Loucy (cell line): ENCODE data around the gene GSE1.

Experiments used
- H2AFZ ChIP-seq: fragments of 200-600 bp; sonication (generic); 2 replicates; pipeline ENCODE4 v1.6.0; 2016; ENCODE audit warnings: antibody characterized with exemption, mild to moderate bottlenecking, low read length, moderate library complexity
- H3F3A ChIP-seq: fragments of 200-600 bp; 2 replicates; pipeline ENCODE4 v1.6.0; 2016; ENCODE audit warnings: antibody characterized with exemption, low read depth, mild to moderate bottlenecking
- H3K27me3 ChIP-seq: fragments of 200-600 bp; sonication (generic); 2 replicates; pipeline ENCODE4 v1.6.1; 2014; ENCODE audit warnings: low read length, mild to moderate bottlenecking; ENCODE audit not compliant: insufficient read depth, poor library complexity, severe bottlenecking
- H3K36me3 ChIP-seq: fragments of 200-600 bp; sonication (generic); 2 replicates; pipeline ENCODE4 v1.6.1; 2016; ENCODE audit warnings: low read length; ENCODE audit not compliant: insufficient read depth
- H3K4me1 ChIP-seq: fragments of 200-600 bp; sonication (generic); 2 replicates; pipeline ENCODE4 v1.5.1; 2014; ENCODE audit warnings: low read length, mild to moderate bottlenecking; ENCODE audit not compliant: insufficient read depth, poor library complexity, severe bottlenecking
- H3K4me2 ChIP-seq: fragments of 200-600 bp; sonication (generic); 2 replicates; pipeline ENCODE4 v1.6.0; 2014; ENCODE audit warnings: antibody characterized with exemption, low read length, low read depth, mild to moderate bottlenecking; ENCODE audit not compliant: poor library complexity, severe bottlenecking
- H3K4me3 ChIP-seq: fragments of 200-600 bp; sonication (generic); 2 replicates; pipeline ENCODE4 v1.5.1; 2014; ENCODE audit warnings: low read length, mild to moderate bottlenecking, mixed read lengths; ENCODE audit not compliant: poor library complexity, severe bottlenecking
- H3K79me2 ChIP-seq: fragments of 200-600 bp; sonication (generic); 2 replicates; pipeline ENCODE4 v1.6.1; 2014; ENCODE audit warnings: low read length; ENCODE audit not compliant: insufficient read depth
- H3K9ac ChIP-seq: fragments of 200-600 bp; sonication (generic); 2 replicates; pipeline ENCODE4 v1.6.0; 2014; ENCODE audit warnings: mild to moderate bottlenecking, low read depth, low read length, moderate library complexity; ENCODE audit not compliant: poor library complexity, severe bottlenecking
- H3K9me2 ChIP-seq: fragments of 200-600 bp; sonication (generic); replicated peaks from 2 replicates; pipeline ENCODE4 v1.6.1; 2016; ENCODE audit warnings: low read depth, low read length, mixed read lengths
- H3K9me3 ChIP-seq: fragments of 200-600 bp; sonication (generic); 2 replicates; pipeline ENCODE4 v1.6.1; 2014; ENCODE audit warnings: mild to moderate bottlenecking, antibody characterized with exemption, low read length, low read depth; ENCODE audit not compliant: insufficient read depth
- H4K20me1 ChIP-seq: fragments of 200-600 bp; sonication (generic); 2 replicates; pipeline ENCODE4 v1.6.0; 2014; ENCODE audit warnings: antibody characterized with exemption, low read length, mild to moderate bottlenecking; ENCODE audit not compliant: insufficient read depth, poor library complexity, severe bottlenecking
- EZH2phosphoT487 ChIP-seq: fragments of 200-600 bp; IDR thresholded peaks from 2 replicates; pipeline ENCODE4 v1.6.1; 2018; ENCODE audit warnings: antibody characterized with exemption, mild to moderate bottlenecking, moderate library complexity, borderline replicate concordance
- TF ChIP-seq, protein P1 (sequence below): fragments of 200-600 bp; sonication (generic); conservative IDR thresholded peaks from 2 replicates; pipeline ENCODE4 v1.5.1; 2014; ENCODE audit warnings: mild to moderate bottlenecking, antibody characterized with exemption, low read length

The GSE1 gene

DNA sequence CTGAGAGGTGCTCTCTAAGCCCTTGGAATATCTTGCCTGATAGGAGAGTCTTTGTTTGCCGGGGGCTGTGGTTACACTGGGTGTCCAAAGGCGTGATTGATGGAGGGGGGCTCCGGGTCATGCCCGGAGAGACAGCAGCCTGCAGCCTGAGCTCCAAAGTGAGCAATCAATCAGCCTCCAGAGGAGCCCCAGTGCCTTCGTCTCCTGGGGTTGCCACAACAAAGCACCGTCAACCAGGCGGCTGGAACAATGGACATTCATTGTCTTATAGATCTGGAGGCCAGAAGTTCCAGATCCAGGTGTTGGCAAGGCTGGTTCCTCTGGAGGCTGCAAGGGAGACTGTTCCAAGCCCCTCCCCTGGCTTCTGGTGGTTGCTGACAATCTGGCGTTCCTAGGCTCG, 99.7 kb downstream of the GSE1 start:
- H2AFZ ChIP-seq: no peak overlapping the region
- peaks cover 15% of the 10 kb centered on the region for H3K4me1 ChIP-seq
- no peaks in the 10 kb centered on the region for H3K27me3 ChIP-seq
- H3K9me2 ChIP-seq: no peaks in the 10 kb centered on the region
- no peaks in the 10 kb centered on the region for H4K20me1 ChIP-seq
- no peak for TF ChIP-seq EZH2phosphoT487
- TF ChIP-seq, protein P1, sequence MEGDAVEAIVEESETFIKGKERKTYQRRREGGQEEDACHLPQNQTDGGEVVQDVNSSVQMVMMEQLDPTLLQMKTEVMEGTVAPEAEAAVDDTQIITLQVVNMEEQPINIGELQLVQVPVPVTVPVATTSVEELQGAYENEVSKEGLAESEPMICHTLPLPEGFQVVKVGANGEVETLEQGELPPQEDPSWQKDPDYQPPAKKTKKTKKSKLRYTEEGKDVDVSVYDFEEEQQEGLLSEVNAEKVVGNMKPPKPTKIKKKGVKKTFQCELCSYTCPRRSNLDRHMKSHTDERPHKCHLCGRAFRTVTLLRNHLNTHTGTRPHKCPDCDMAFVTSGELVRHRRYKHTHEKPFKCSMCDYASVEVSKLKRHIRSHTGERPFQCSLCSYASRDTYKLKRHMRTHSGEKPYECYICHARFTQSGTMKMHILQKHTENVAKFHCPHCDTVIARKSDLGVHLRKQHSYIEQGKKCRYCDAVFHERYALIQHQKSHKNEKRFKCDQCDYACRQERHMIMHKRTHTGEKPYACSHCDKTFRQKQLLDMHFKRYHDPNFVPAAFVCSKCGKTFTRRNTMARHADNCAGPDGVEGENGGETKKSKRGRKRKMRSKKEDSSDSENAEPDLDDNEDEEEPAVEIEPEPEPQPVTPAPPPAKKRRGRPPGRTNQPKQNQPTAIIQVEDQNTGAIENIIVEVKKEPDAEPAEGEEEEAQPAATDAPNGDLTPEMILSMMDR: no peak
- H3K9me3 ChIP-seq: no peaks in the 10 kb centered on the region
- H3K4me3 ChIP-seq: no peak overlapping the region
- H3K36me3 ChIP-seq: no peaks in the 10 kb centered on the region
- H3K9ac ChIP-seq: no peak overlapping the region
- no peaks in the 10 kb centered on the region for H3K79me2 ChIP-seq
- H3F3A ChIP-seq: no peaks in the 10 kb centered on the region
- H3K4me2 ChIP-seq: no peak overlapping the region

DNA sequence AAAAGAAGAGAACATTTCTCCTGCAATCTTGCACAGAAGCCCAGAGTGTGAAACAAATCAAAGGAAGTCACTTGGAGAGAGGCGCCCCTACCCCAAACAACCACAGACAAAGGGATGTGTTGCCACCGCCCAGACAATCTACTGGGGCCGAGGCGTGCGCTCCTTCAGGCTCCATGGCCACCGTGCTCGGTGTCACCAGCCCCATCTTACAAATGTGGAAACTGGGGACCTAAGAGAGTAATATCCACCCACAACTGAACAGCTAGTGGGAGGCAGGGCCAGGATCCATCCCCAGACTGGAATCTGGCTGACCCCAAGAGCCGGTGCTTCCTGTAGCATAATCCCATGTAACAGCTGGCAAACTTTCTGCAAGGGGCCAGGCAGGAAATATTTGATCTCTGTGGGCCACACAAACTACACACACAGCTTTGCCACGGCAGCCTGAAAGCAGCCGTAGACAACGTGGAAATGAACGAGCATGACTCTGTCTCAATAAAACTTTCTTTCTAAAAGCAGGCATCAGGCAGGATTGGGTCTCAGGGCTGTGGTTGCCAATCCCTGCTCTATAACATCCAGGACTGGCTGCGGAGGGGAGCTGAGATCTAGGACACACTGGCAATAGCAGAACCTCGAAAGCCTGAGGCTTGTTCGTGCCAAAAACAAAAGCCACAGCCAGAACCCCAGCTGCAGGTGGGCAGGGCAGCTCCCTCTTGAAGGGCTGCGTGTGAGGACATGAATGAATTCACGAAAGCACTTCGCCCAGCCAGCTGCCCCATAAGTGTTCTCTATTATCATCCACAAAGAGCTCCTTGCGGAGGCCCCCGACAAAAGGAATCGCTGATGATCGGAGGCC, 102.3 kb downstream of the GSE1 start:
- no peak for TF ChIP-seq EZH2phosphoT487
- TF ChIP-seq, protein P1: no peak
- peaks cover 15% of the 10 kb centered on the region for H3K4me1 ChIP-seq
- H3K9me2 ChIP-seq: no peaks in the 10 kb centered on the region
- H3K4me2 ChIP-seq: peak overlapping the region; percentile 52
- peak overlapping the region; percentile 68 for H2AFZ ChIP-seq
- H3K79me2 ChIP-seq: no peaks in the 10 kb centered on the region
- no peaks in the 10 kb centered on the region for H3F3A ChIP-seq
- peak overlapping the region; percentile 13 for H3K4me3 ChIP-seq
- H3K9ac ChIP-seq: no peak overlapping the region
- H3K9me3 ChIP-seq: no peaks in the 10 kb centered on the region
- no peaks in the 10 kb centered on the region for H4K20me1 ChIP-seq
- no peaks in the 10 kb centered on the region for H3K36me3 ChIP-seq
- H3K27me3 ChIP-seq: no peaks in the 10 kb centered on the region

DNA sequence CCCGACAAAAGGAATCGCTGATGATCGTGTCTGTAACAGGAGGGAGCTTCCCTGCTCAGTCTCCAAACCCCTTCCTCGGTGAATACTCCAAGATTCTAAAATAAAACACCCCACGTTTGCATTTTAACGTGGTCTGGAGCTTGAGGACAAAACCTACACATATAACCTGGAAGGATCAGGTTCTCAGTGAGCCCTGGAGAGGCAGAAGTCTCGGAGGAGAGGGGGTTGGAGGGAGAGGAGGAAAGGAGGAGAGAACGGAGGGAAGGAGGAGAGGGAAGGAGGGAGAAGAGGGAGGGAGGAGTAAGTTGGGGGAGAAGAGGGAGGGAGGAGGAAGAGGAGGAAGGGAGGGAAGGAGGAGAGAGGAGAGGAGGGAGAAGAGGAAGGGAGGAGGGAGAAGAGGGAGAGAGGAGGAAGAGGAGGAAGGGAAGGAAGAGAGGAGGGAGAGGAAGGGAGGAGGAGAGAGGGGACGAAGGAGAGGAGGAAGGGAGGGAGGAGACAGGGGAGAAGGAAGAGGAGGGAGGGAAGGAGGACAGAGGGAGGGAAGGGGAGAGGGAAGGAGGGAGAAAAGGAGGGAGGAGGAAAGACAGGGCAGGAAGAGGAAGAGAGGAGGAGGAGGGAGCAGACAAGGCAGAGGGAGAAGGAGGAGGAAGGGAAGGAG, 103.0 kb downstream of the GSE1 start:
- Histone ChIP-seq H3K9me3 (no peaks in the 10 kb centered on the region), H3K4me2 (peak overlapping the region; percentile 52), H4K20me1 (no peaks in the 10 kb centered on the region), H3K36me3 (no peaks in the 10 kb centered on the region), H2AFZ (no peak overlapping the region; the same call in 1 of the 2 replicates), H3K4me1 (peaks cover 15% of the 10 kb centered on the region), H3K9me2 (no peaks in the 10 kb centered on the region), H3F3A (no peaks in the 10 kb centered on the region), H3K4me3 (peak overlapping the region; percentile 13), H3K27me3 (no peaks in the 10 kb centered on the region), H3K79me2 (no peaks in the 10 kb centered on the region), H3K9ac (no peak overlapping the region)
- TF ChIP-seq, protein P1: no peak
- TF ChIP-seq EZH2phosphoT487: no peak
